ENCODE results near the gene RPL26.
"Not testable (repeated sequence)": the region's sequence is repeated elsewhere in the genome, so short reads cannot be mapped to it uniquely, and the experiment has no call there.

The RPL26 gene

DNA sequence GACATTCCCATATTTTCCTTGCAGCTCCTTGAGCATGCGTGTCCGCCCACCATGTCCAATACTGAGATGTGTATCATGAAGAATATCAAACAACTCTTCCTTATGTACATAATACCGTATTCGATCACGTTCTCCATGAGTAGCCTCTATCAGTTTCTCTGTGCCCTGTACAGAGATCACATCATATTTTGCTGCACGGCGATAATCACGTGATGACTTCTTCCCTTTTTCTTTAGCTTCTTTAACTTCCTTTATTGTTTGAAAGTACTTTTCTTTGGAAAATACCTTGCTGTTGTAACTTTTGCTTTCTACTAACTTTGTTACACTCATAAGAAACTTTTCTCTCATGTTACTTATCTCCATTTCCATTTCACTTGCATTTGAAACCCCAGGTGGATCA lies 13.0 kb downstream of the RPL26 start:
- H3K27me3 Mint-ChIP-seq (ENCODE audit: low read depth) = no peaks in the 10 kb centered on the region
- no peaks in the 10 kb centered on the region for H3K9me3 Mint-ChIP-seq
- DNase-seq (ENCODE audit: low spot score) = no peak
- no peak overlapping the region for H3K27ac Mint-ChIP-seq
- peaks cover 3% of the 10 kb centered on the region for H3K4me1 Mint-ChIP-seq (ENCODE audit: low read depth)
- H3K4me3 Mint-ChIP-seq = no peak overlapping the region
- peaks cover 10% of the 10 kb centered on the region for H3K36me3 Mint-ChIP-seq (ENCODE audit: low read depth)

- H3K4me1 Mint-ChIP-seq (ENCODE audit: low read depth) = no peaks in the 10 kb centered on the region
- H3K27ac Mint-ChIP-seq = no peak overlapping the region
- no peak overlapping the region for H3K4me3 Mint-ChIP-seq
- H3K9me3 Mint-ChIP-seq = no peaks in the 10 kb centered on the region
- DNase-seq (ENCODE audit: low spot score) = no peak
- H3K27me3 Mint-ChIP-seq (ENCODE audit: low read depth) = no peaks in the 10 kb centered on the region
- peaks cover 8% of the 10 kb centered on the region for H3K36me3 Mint-ChIP-seq (ENCODE audit: low read depth)
Observed at GRCh38 chr17:8368193-8368592, 14.8 kb downstream of the RPL26 start.

- H3K4me1 Mint-ChIP-seq (ENCODE audit: low read depth) = peaks cover under 1% of the 10 kb centered on the region
- H3K36me3 Mint-ChIP-seq (ENCODE audit: low read depth) = peaks cover 8% of the 10 kb centered on the region
- H3K27ac Mint-ChIP-seq = no peak overlapping the region
- no peaks in the 10 kb centered on the region for H3K9me3 Mint-ChIP-seq
- H3K27me3 Mint-ChIP-seq (ENCODE audit: low read depth) = no peaks in the 10 kb centered on the region
- no peak for DNase-seq (ENCODE audit: low spot score)
- no peak overlapping the region for H3K4me3 Mint-ChIP-seq
Observed at GRCh38 chr17:8366231-8366630, 16.8 kb downstream of the RPL26 start.

DNA sequence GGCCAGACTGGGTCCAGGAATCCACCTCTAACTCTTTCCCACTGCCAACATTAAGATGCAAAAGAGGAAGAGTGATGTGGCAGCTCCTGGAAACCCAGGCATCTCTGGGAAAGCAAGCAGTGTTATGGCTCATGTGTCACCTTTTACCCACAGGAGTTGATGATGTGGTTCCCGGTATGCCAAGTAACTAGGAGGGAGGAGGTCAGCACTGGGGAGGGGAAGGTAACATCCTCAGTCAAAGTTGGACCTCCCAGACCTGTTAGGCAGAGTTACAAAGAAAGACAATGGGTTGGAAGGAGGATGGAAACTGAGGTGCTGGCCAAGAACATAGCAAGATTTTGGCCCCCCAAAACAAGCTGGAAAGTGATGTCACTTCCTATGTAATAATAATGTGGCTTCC lies 17.9 kb downstream of the RPL26 start:
- Mint-ChIP-seq H3K9me3 (no peaks in the 10 kb centered on the region), H3K27me3 (ENCODE audit: low read depth) (no peaks in the 10 kb centered on the region), H3K4me3 (no peak overlapping the region), H3K4me1 (ENCODE audit: low read depth) (peaks cover 5% of the 10 kb centered on the region), H3K36me3 (ENCODE audit: low read depth) (peaks cover 8% of the 10 kb centered on the region), H3K27ac (no peak overlapping the region)
- no peak for DNase-seq (ENCODE audit: low spot score)

DNA sequence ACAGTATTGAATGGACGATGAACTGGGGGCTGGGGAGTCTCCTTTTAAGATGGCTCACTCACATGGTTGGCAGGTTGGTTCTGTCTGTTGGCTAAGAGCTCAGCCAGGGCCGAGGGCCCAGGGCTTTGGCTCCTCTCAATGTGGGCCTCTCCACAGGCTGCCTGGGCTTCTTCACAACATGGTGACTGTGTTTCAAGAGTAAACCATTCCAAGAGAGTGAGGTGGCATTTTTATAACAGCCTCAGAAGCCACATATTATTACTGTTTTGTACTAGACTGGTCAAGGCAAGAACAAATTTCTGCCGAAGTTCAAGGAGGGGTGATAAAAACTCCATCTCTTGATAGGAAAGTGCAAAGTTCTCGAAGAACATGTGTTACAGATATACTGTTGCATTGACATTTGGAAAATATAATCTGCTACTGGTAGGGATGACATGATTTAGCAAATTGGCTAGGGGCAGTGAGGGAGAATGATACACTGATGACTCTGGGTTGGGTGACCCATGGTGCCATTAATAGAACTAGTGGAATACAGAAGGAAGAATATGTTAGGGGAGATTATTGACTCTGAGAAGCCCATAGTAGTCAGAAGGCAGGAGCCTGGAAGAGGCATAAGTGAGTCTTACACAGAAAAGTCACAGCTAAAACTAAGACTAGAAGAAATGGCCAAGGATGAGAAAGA lies 20.2 kb downstream of the RPL26 start:
- peaks cover 1% of the 10 kb centered on the region for H3K36me3 Mint-ChIP-seq (ENCODE audit: low read depth)
- H3K27ac Mint-ChIP-seq = no peak overlapping the region
- H3K27me3 Mint-ChIP-seq (ENCODE audit: low read depth) = peaks cover 4% of the 10 kb centered on the region
- no peak for DNase-seq (ENCODE audit: low spot score)
- no peaks in the 10 kb centered on the region for H3K9me3 Mint-ChIP-seq
- H3K4me1 Mint-ChIP-seq (ENCODE audit: low read depth) = peaks cover 5% of the 10 kb centered on the region
- H3K4me3 Mint-ChIP-seq = no peak overlapping the region

- Mint-ChIP-seq H3K27ac (no peak overlapping the region), H3K27me3 (ENCODE audit: low read depth) (peaks cover 6% of the 10 kb centered on the region), H3K4me3 (no peak overlapping the region), H3K4me1 (ENCODE audit: low read depth) (peaks cover 5% of the 10 kb centered on the region), H3K36me3 (ENCODE audit: low read depth) (no peaks in the 10 kb centered on the region), H3K9me3 (no peaks in the 10 kb centered on the region)
- no peak for DNase-seq (ENCODE audit: low spot score)
Observed at GRCh38 chr17:8360751-8361150, 22.2 kb downstream of the RPL26 start.

DNA sequence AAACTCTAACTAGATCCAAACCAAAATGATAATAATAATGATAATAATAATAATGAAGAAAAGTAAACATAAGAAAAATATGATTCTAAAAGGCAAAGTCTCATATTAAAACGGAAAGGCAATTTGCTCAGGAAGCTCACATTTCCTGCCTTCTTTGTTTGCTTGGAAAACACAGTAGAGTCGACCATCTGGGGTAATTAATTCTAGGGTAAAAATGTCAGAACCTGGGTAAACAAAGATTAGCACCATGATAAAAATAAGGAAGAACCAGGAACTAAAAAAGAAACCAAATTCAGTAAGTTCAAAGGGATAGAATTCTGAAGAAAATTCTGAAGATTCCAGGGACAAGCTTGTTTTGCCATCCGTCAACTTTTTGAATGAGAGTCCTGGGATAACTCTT lies 22.7 kb downstream of the RPL26 start:
- Mint-ChIP-seq H3K27ac (no peak overlapping the region), H3K4me1 (ENCODE audit: low read depth) (peaks cover 5% of the 10 kb centered on the region), H3K36me3 (ENCODE audit: low read depth) (no peaks in the 10 kb centered on the region), H3K4me3 (no peak overlapping the region), H3K27me3 (ENCODE audit: low read depth) (peaks cover 9% of the 10 kb centered on the region), H3K9me3 (no peaks in the 10 kb centered on the region)
- no peak for DNase-seq (ENCODE audit: low spot score)

DNA sequence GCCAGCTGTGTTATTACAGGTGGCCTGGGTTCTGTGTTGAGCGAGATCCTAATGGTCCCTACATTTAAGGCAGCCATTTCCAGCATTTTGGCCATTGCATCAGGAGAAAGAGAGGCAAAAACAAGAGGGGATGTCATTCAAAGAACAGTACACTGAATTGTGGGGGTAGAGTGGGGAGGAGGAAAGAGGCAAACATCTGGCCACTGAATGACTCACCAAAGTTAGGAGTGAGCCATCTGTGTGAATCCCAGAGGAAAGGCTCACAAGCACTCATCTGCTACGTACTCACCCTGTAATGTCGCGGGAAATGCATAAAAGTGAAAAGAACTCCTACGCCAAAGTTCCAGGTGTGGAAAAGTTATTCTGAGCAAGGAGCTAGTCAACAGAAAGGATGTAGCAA lies 23.2 kb downstream of the RPL26 start:
- H3K36me3 Mint-ChIP-seq (ENCODE audit: low read depth) = no peaks in the 10 kb centered on the region
- no peak overlapping the region for H3K27ac Mint-ChIP-seq
- DNase-seq (ENCODE audit: low spot score) = no peak
- H3K27me3 Mint-ChIP-seq (ENCODE audit: low read depth) = peaks cover 9% of the 10 kb centered on the region
- H3K9me3 Mint-ChIP-seq = no peaks in the 10 kb centered on the region
- H3K4me1 Mint-ChIP-seq (ENCODE audit: low read depth) = peaks cover 5% of the 10 kb centered on the region
- H3K4me3 Mint-ChIP-seq = no peak overlapping the region

- no peak for DNase-seq (ENCODE audit: low spot score)
- Mint-ChIP-seq H3K4me3 (no peak overlapping the region), H3K9me3 (no peaks in the 10 kb centered on the region), H3K36me3 (ENCODE audit: low read depth) (no peaks in the 10 kb centered on the region), H3K4me1 (ENCODE audit: low read depth) (peaks cover 5% of the 10 kb centered on the region), H3K27ac (no peak overlapping the region), H3K27me3 (ENCODE audit: low read depth) (peaks cover 10% of the 10 kb centered on the region)
Observed at GRCh38 chr17:8357910-8358309, 25.1 kb downstream of the RPL26 start.

DNA sequence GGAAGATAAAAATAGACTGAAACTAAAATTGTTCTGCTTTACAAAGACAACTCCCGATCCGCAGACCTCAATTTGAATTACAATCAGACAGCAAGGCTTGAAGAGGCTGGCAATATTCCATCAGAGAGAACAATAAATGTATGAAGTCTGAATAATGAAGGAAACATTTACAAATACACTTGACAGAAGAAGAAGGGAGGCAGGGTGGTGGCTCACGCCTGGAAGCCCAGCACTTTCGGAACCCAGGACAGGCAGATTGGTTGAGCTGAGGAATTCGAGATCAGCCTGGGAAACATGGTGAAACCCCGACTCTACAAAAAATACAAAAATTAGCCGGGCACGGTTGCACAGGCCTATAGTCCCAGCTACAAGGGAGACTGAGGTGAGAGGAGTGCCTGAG lies 28.8 kb downstream of the RPL26 start:
- Mint-ChIP-seq H3K4me1 (ENCODE audit: low read depth) (no peaks in the 10 kb centered on the region), H3K36me3 (ENCODE audit: low read depth) (no peaks in the 10 kb centered on the region), H3K9me3 (no peaks in the 10 kb centered on the region), H3K27ac (no peak overlapping the region), H3K27me3 (ENCODE audit: low read depth) (peaks cover 10% of the 10 kb centered on the region), H3K4me3 (no peak overlapping the region)
- no peak for DNase-seq (ENCODE audit: low spot score)

- no peak for DNase-seq (ENCODE audit: low spot score)
- Mint-ChIP-seq H3K27ac (no peak overlapping the region), H3K9me3 (no peaks in the 10 kb centered on the region), H3K4me1 (ENCODE audit: low read depth) (no peaks in the 10 kb centered on the region), H3K27me3 (ENCODE audit: low read depth) (peaks cover 10% of the 10 kb centered on the region), H3K36me3 (ENCODE audit: low read depth) (no peaks in the 10 kb centered on the region), H3K4me3 (no peak overlapping the region)
Observed at GRCh38 chr17:8353736-8354135, 29.3 kb downstream of the RPL26 start.

GRCh38 chr17:8350339-8350738 lies 32.7 kb downstream of the RPL26 start:
- no peak overlapping the region for H3K4me3 Mint-ChIP-seq
- no peaks in the 10 kb centered on the region for H3K9me3 Mint-ChIP-seq
- no peak for DNase-seq (ENCODE audit: low spot score)
- H3K4me1 Mint-ChIP-seq (ENCODE audit: low read depth) = no peaks in the 10 kb centered on the region
- H3K36me3 Mint-ChIP-seq (ENCODE audit: low read depth) = no peaks in the 10 kb centered on the region
- H3K27ac Mint-ChIP-seq = no peak overlapping the region
- H3K27me3 Mint-ChIP-seq (ENCODE audit: low read depth) = peaks cover 16% of the 10 kb centered on the region

DNA sequence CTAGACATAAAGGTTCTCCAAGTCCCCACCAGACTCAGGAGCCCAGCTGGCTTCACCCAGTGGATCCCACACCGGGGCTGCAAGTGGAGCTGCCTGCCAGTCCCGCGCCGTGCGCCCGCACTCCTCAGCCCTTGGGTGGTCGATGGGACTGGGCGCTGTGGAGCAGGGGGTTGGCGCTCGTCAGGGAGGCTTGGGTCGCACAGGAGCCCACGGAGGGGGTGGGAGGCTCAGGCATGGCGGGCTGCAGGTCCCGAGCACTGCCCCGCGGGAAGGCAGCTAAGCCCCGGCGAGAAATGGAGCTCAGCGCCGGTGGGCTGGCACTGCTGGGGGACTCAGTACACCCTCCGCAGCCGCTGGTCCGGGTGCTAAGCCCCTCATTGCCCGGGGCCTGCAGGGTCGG lies 36.0 kb downstream of the RPL26 start:
- not testable (repeated sequence) for H3K36me3 Mint-ChIP-seq (ENCODE audit: low read depth); DNase-seq (ENCODE audit: low spot score); H3K4me3 Mint-ChIP-seq; H3K27ac Mint-ChIP-seq; H3K9me3 Mint-ChIP-seq; H3K4me1 Mint-ChIP-seq (ENCODE audit: low read depth)
- peaks cover 14% of the 10 kb centered on the region for H3K27me3 Mint-ChIP-seq (ENCODE audit: low read depth)

DNA sequence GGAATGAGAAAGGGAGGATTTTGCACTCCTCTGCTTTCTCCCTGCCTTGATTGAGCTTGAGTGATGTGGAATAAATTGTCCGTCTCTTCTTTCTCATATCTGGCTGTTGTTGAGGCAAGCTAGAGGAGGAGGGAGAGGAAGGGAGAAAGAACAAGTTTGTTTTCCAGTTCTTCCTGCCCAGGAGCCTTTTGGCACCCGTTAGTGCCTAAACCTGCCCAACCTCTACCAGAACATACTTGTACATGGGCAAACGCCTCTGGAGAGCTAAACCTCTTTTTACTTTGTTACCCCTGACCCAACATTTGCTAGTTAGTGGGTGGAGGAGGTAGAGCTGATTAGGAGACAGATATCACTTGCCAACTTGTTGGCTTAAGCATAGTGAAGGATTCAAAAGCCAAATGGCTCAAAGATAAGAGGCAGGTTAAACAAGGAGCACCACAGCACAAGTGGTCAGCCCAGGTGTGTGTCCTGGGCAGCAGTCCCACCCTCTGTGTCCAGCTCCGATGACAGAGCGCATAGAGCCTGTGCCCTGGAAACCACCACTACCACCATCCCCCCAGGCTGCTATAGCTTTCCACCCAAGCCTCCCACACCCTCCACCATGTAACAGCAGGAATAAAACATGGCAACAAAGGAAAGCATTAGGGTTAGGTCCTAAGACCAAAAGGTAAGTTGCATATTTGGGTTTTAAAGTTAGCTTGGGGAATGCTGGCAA lies 36.9 kb downstream of the RPL26 start:
- H3K27ac Mint-ChIP-seq = no peak overlapping the region

More for the DNA sequence above, 36.9 kb downstream of the RPL26 start:
- no peaks in the 10 kb centered on the region for H3K9me3 Mint-ChIP-seq
- H3K4me3 Mint-ChIP-seq = no peak overlapping the region
- DNase-seq (ENCODE audit: low spot score) = no peak
- H3K36me3 Mint-ChIP-seq (ENCODE audit: low read depth) = no peaks in the 10 kb centered on the region
- H3K27me3 Mint-ChIP-seq (ENCODE audit: low read depth) = peaks cover 16% of the 10 kb centered on the region
- H3K4me1 Mint-ChIP-seq (ENCODE audit: low read depth) = no peaks in the 10 kb centered on the region

All from T-helper 2 cell treated with Interferon-gamma antibody and Interleukin-4, amounts not matched to agents 5 μg/mL and 100 μg/mL, for 36 hours (primary cell).